ENCODE measurements around the gene SRGAP1.
"Not testable (repeated sequence)": the region's sequence is repeated elsewhere in the genome, so short reads cannot be mapped to it uniquely, and the experiment has no call there.

Gene SRGAP1

DNA sequence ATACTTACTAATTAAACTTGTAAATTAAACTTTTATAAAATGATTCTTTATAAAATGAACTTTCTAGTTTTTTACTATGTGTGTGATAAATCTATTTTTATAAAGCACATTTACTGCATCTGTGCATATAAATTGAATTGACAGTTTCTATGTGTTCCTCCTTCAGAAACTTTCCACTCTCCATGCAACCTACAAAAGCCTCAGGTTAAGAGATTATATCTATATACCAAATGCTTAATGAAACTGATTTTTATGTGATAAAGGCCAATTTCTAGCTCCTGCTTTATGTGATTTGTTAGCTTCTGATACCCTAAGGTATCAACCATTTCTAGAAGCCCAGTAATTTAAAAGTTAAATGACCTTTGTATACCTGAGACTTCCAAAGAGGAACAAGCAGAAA is 174.0 kb downstream of the SRGAP1 start:
- no peak for DNase-seq

DNA sequence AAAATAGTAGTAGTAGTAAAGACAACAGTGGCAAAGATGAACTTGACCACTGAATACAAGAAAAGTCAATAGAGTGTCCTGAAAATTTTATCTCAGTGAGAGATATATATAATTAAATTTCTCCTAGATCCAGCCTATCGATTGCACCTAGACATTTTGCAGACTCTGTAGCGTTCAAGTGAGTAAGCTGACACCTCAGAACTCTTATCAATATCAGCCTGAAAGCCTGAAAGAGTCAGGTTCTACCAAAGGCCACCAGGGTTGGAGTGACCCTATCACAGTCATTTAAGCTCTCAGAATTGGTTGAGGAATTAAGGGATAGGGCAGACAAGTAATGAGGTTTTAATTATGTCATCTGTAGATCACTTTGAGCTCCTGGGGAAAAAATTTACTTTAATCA is 174.6 kb downstream of the SRGAP1 start:
- no peak for DNase-seq

DNA sequence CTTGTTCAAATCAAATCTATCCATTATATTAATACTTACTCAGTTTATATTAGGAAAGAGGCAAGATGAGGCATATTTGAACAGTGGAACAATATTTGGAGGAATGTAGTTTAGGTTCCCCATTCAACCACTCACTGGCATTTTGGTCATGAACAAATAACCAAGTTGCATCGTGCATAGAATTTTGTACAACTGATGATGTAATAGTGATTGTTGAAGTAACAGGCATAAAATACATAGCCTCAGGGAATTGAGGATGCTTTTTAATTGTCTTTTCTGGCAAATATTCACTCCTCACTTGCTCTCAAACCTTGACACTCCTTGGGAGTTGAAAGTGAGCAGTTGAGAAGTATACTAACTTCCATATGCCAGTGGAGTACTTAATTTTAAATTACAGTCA is 175.2 kb downstream of the SRGAP1 start:
- DNase-seq = no peak

DNA sequence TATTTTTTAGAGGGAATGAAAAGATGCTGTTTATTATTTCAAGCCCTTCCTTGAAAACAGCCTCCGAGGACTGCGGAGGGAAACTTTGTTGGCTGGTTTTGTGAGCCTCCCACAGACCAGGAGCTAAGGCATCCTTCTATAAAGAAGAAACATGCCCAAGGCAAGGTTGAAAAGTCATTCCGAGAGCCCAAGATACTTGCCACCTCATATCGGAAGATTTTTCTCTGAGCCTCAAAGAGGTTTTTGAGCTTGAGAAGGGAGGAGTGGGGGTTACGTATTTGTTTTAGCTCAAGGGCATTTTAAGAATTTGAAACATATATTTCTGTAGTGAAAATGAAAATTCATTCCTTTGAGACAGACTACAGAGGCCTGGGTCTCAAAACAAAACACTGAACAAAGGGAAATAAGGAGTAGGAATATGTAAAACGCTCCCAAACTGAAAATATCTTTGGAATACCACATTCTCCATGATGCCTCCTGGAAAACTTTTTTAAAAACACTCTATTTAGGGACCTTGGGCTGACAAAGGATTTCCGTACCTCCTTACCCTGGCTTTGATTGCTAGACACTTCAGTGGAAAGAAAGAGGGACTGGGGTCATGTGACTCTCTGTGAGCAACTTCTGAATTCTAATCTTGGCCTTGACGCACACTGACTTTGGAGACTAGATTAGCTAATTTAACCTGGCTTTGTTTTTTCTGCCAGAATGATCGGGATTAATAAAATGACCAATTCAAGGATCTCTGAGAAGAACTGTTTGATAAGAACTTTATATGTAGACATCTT is 180.9 kb downstream of the SRGAP1 start:
- no peak for DNase-seq

DNA sequence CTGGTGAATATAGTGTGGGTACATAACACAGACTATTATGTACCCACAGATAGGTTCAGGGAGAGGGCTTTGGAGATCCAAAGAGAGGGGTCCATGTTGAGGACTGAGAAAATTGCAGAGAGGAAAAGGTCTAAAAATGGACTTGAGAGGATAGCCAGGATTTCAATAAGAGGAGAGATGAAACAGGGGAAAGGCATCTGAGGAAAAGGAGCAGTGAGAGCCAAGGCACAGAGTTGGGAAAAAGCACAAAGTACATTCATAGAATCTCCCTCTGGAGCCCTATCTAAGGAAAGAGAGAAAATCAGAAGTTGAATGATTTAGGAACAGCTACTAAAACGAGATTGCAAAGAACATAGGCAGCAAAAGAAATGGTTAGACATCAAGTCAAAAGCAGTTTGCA is 182.8 kb downstream of the SRGAP1 start:
- DNase-seq = no peak

DNA sequence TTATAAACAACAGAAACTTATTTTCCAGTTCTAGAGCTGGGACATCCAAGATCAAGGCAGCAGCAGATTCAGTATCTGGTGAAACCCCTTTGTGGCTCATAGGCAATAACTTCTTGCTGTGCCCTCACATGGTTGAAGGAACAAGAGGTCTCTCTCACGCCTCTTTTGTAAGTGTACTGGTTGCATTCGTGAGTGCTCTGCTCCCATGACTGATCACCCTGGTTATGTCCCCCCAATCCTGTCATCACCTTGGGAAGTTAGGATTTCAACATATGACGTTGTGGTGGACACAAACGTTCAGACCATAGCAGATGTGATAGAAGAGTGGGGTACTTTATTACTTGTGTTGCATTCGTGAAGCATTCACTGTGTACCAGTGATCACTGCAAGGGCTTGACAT is 184.0 kb downstream of the SRGAP1 start:
- DNase-seq = no peak

DNA sequence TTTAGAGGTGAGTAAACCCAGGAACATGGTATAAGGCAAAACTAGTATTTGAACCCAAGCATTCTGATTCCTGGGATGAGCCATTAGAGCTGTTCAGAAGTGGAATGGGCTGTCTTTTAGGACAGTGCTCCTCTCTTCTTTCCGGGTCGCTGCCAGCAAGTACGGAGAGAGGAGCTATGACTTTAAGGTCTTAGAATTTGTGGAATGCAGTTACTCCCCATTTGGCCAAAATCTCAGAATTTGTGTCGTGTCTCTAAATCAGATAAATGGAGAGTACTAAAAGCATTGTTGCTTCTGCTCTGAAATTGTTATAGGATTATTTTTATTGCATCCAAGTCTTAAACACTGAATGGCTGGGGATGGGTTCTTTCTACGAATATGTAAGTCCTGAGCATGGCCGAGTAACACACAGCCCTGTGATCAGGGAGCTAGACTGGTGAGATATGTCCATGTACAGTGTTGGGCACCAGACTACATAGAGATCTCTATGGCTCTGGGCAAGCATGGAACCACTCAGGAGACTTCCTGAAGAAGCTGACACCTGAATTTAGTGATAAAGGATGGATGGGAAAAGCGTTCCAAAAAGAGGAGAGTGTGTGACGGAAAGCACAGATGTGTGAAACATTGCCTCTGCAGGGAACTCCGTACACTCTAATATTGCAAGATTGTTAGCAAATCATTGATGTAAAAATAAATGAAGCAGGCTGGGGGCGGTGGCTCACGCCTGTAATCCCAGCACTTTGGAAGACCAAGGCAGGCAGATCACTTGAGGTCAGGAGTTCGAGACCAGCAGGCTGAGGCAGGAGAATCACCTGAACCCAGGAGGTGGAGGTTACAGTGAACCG is 184.7 kb downstream of the SRGAP1 start:
- no peak for DNase-seq

DNA sequence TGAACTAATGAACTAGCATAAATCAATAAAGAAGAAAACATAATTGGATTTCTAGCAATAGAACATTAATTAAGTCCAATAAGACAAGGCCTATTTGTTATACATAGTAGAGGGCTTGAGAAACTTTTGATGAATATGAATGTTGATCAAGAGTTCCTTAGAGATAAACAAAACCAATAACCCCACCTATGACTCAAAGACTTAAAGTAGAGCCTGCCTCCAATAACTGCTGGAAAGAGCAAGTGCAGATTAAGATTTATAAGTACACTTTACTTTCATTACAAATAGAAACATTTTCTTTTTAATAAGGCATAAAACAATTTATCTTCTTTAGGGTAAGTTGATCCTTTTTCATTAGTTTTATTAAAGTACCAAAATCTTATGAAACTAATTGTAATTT is 185.7 kb downstream of the SRGAP1 start:
- no peak for DNase-seq

DNA sequence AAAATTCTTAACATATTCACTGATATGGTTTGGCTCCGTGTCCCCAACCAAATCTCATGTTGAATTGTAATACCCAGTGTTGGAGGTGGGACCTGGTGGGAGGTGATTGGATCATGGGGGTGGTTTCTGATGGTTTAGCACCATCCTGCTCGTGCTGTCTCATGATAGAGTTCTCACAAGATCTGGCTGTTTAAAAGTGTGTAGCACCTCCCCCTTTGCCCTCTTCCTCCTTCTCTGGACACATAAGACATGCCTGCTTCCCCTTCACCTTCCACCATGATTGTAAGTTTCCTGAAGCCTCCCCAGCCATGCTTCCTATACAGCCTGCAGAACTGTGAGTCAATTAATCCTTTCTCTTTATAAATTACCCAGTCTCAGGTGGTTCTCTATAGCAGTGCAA is 189.6 kb downstream of the SRGAP1 start:
- not testable (repeated sequence) for DNase-seq

DNA sequence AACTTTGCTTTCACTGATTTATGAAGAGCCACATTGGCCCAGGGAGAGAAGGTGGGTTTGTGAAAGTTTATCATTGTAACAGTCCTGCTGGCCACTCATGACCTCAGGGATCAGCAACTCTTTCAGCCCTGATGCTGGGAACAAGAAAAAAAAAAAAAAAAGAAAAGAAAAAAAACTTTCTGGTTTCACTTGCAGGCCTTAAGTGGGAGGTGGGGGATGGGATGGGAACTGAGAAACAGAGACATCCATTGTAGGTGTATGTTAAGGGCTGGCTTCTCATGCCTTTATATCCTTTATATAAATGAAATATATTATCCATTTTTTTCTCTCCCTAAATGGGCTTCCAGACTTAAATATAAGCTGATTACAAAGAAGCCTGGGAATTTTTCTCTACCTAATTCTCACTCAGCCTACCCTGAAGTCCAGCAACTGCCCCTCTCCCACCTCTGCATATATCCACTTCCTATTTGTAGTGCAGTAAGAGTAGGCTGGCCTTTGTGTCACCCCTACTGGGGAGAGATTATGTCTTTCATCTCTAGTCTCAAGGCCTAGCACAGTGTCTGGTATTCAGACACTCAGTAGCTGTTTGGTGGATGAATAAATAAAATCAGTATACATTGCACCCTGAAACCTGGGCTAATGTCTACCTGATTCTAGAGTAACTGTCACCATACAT is 190.5 kb downstream of the SRGAP1 start:
- DNase-seq = no peak

DNA sequence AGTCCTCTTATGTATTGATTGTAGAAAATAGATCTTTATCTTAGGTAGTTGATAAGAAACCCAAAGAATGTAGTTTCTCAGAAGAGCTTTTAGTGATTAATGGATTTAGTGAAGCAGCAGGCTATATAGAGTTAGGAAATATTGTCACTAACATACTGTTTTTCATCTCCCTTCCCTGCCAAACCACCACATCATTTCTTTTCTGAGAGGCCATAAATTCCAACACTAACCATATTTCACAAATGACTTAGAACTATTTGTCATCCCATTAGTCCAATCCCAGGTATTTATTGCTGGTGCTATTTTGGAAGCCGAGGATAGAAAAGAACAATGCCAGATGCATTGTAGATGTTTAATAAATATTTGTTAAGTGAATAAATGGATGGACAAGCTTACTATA is 191.9 kb downstream of the SRGAP1 start:
- DNase-seq = no peak

DNA sequence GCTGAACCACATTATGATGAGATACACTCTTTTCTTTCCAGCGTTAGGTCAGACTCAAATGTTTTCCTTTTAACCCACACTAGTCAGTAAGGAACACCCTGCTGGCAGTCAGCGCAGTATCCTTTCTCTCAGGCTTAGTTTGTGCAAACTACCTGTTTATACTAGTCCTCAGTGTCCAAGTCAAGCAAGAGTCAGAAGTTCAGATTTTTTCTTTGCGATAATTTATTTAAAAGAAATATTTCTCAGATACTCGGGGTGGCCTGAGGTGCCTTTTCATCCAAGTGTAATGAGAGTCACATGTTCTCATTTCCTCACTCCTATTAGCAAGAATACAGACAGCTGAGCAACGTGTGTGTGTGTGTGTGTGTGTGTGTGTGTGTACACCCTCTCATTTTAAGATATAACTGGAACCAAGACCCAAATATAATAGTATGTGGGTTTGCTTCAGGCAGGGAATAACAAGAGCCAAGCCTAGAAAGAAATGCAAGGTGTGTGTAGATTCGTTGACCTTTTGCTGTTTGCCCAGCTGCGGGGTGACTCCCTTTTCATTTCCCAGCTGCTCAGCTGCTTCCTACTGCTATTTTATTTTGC is 194.9 kb downstream of the SRGAP1 start:
- no peak for DNase-seq

DNA sequence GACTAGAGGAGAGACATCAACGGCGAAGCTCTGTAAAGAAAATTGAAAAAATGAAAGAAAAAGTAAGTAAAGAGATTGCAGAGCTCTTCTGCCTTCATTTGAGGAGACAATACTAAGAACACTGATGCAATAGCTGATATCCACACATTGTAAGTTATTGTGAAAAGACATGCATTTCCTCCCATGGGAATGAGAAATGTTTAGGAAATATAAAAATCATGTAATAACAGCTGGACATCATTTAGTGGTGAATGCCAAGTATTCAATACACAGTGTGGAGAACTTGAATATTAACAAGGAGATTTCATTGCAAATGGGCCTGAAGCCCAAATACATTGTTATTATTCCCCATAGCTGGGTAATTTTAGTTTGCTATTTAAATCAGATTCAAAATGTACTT is 198.4 kb downstream of the SRGAP1 start:
- no peak for DNase-seq

DNA sequence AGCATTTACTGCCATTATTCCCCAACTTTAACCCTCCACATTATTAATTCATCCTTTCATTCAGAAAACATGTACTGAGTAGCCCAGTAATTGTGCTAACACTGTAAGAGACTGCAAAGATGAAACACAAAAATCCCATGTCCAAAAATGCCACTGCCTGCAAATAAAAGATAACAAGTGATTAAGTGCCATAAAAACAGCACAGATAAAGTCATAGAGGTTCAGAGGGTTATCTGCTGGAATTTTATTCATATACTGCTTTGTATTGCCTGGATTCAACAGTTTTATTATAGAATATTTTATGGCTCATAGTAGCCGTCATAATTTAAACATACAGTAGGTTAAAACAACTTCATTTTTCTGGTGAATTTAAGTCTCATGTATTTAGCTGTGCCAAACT is 199.7 kb downstream of the SRGAP1 start:
- DNase-seq = no peak

DNA sequence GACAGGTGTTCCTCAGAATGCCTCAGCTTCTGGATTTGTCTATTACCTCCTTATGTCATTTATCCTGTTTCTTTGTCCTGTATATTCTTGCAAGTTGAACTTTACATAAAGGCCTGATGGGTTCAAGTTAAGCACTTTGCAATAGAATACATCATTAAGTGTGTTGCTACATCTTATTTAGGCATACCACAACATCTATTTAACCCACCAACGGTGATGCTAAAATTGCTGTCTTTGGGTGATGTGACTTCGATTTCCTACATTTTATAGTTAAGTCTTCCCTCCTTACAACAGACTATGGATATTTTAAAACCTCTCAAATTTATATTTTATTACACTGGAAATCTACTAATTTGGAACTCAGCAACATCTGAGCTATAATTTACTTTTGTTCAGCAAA is 206.6 kb downstream of the SRGAP1 start:
- DNase-seq = no peak

DNA sequence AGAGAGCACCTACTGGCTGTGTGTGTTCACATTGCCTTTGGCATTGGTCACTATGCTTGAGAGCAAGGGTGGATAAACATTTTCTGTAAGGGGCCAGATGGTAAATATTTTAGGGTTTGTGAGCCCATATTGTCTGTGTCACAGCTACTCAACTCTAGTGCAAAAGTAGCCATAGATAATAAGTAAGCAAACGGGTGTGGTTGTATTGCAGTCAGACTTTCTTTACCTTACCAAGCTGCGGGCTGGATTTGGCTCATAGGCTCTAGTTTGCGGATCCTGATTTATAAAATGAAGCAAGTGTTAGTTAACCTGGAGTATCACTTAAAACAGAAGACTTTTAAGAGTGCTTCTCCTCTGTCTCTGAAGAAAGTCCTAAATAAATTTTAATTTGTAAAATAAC is 208.6 kb downstream of the SRGAP1 start:
- no peak for DNase-seq

DNA sequence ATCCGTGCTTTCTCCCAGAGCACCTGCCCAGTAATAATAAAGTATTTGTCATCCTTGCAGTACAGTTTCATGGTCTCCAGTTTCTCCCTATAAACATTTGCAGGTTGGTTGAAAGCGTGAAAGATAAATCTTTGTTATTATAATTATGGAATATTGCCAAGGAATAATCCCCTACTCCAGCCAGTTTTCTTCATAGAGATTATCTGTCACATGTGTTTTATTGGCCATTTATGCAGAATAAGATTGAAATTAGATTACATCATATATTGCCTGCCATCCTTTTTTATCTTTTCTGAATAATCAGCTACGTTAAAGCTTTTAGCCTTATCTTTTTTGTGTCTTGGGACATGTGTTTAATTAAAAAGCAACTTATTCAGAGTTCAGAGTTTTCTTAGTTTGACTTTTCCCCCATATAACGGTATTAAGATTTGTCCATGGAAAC is 209.6 kb downstream of the SRGAP1 start:
- DNase-seq = no peak

DNA sequence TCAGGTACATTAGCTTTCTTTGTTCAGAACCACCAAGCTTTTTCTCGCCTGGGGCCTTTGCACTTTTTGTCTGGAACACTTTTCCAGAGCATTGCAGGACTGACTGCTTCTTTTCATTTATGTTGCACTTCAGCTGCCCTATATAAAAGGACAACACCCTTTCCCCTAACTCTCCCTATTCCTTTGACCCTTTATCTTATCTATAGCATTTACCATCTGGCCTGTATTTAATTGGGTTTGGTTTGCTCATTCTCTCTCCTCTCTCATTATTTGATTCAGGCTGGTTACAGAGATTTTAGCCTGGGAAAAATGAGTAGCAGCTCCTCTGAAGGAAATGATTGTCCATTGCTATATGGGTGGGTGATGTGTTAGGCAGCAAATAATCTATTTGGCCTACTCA is 212.2 kb downstream of the SRGAP1 start:
- DNase-seq = no peak

DNA sequence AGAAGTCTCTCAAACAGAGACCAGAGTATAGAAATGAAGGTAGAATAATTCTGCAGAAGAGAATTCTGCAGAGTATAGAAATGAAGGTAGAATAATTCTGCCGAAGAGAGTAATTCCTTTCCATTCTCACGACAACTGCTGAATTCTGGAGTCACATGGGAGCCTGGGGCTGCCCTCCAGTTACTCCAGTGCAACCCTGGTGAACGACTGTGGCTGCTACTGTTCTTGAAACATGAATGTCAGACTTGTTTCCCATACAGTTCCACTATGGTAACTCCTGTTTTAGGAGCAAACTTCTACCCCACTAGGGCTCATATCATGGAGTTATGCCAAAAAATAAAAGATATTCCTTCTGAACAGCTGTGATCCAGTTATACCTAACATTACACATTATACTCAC is 213.2 kb downstream of the SRGAP1 start:
- no peak for DNase-seq

DNA sequence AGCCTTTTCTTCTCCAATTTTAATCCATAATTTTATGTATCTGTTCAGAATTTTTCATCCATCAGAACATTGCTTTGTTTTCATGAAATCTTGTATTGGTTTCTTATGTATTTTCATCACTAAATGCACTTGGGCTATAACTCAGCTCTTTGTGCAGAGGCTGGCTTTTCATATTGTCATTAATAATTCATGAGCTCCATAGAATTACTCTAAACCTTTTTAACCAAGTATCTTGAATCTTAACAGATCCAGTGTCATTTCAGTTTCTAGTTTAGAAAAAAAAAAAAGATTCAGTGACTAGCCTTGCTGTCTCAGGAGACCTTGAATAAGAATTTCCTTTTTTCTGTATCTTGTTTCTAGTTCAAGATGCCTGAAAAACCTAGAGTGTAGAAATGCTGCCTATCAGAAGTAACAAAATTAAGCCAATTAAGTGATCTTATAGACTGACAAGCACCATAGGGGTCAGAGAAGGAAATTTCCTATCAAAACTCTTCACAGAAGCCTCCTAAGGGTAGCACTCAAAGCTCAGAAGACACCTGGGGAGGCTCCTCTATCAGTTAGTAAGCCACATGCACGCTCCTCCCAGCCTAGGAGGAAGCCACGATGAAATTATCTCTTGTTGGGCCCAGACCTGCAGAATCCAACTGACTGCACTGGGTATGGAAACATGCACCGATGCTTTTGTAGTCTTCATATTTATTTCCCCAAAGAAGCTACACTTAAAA is 214.2 kb downstream of the SRGAP1 start:
- DNase-seq = no peak

DNA sequence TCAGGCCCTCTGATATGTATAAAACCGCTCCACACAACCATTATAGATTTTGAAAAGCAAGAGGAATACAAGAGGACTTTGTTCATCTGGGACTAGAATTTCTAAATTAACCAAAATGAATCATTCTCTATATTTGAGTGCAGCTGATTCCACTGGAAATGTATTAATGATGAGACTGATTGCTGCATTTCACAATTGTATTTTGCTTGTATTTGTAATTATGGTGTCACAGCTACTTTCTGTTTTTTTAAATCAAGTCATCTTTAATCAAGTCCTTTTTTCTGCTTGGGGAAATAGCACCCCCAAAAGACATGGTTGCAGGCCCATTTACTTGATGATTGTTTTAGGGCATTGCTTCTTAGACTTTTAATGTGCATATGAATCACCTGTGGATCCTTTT is 215.2 kb downstream of the SRGAP1 start:
- no peak for DNase-seq

DNA sequence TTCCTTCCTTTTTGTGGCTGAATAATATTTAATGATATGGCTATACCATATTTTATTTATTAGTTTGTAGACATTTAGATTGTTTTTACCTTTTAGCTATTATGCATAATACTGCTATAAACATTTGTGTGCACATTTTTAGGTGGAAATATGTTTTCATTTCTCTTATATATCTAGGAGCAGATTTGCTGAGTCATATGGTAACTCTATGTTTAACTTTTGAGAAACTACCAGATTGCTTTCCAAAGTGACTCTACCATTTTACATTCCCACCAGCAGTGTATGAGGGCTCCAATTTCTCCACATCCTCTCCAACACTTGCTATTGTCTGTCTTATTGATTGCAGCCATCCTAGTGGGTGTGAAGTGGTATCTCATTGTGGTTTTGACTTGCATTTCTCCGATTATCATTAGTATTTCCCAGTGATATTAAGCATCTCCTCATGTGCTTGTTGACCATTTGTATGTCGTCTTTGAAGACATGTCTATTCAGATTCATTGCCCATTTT is 217.4 kb downstream of the SRGAP1 start:
- no peak for DNase-seq

DNA sequence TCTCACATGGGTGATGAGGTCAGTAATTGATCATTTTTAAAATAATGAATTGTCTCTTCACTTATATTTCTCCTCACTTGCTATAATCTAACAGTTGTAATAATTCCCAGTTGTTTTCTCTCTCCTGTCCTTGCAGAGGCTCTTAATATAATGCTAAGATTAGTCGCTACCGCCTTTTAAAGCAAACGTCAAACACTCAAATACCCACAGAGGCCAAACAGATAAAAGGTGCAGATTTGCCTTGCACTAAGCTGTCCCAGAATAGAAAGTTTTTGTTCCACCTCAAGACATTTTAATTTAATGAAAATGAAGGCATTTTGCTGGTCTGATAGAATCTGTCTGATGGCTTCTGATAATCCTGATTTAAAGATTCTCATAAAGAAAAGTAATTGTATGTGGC is 218.6 kb downstream of the SRGAP1 start:
- no peak for DNase-seq

Measured in activated T-cell treated with anti-CD3 and anti-CD28 coated beads for 4 hours (primary cell).